ENCODE measurements around the gene ADCY9.
"Not testable (repeated sequence)": the region's sequence is repeated elsewhere in the genome, so short reads cannot be mapped to it uniquely, and the experiment has no call there.

The ADCY9 gene

GRCh38 chr16:4116325-4117249 lies at the start of gene ADCY9:
ADCY9 (minus strand) TSS chr16:4116442; CDS start chr16:4115442, 1,000 bp downstream.
- TF ChIP-seq CTCF (IDR thresholded peaks at IDR 0.05; ENCODE audit: low read depth, low read length), result no peak
- DNase-seq (ENCODE audit: extremely low read depth, low read depth), result no peak

- no peak for DNase-seq (ENCODE audit: extremely low read depth, low read depth)
Measured at GRCh38 chr16:4160658-4161430, 44.6 kb upstream of the ADCY9 start.

GRCh38 chr16:4159726-4160125 lies 43.5 kb upstream of the ADCY9 start:
- DNase-seq (ENCODE audit: extremely low read depth, low read depth), result no peak
- TF ChIP-seq CTCF (IDR thresholded peaks at IDR 0.05; ENCODE audit: low read depth, low read length), result no peak

More at GRCh38 chr16:4160658-4161430, 44.6 kb upstream of the ADCY9 start:
- no peak for TF ChIP-seq CTCF (IDR thresholded peaks at IDR 0.05; ENCODE audit: low read depth, low read length)

GRCh38 chr16:4158143-4159093 lies 42.2 kb upstream of the ADCY9 start:
- no peak for DNase-seq (ENCODE audit: extremely low read depth, low read depth)
- no peak for TF ChIP-seq CTCF (IDR thresholded peaks at IDR 0.05; ENCODE audit: low read depth, low read length)

- TF ChIP-seq CTCF (IDR thresholded peaks at IDR 0.05; ENCODE audit: low read depth, low read length), result no peak
- DNase-seq (ENCODE audit: extremely low read depth, low read depth), result no peak
Measured at GRCh38 chr16:4157376-4157825, 41.2 kb upstream of the ADCY9 start.

GRCh38 chr16:4156503-4156902 lies 40.3 kb upstream of the ADCY9 start:
- not testable (repeated sequence) for DNase-seq (ENCODE audit: extremely low read depth, low read depth)

- not testable (repeated sequence) for DNase-seq (ENCODE audit: extremely low read depth, low read depth)
Measured at GRCh38 chr16:4153364-4153763, 37.1 kb upstream of the ADCY9 start.
